Astrocyte (in vitro differentiated cells and primary cell): ENCODE measurements around the gene SREBF1. TPM values are rescaled to one million over a fixed set of nuclear protein-coding genes. Genes with fewer than 3 reads are reported as not detected.

Experiments used
- DNase-seq: peaks from one replicate; pipeline ENCODE4 v3.0.0-alpha.2; 2010; ENCODE audit warnings: low read depth
- FAIRE-seq: peaks from 2 replicates; lab custom pipeline; 2011; peaks lifted over from hg19 to GRCh38; lab: Jason Lieb, UNC
- H2AFZ ChIP-seq: 2 replicates; pipeline ENCODE4 v1.6.0; 2012; ENCODE audit warnings: low read depth, low read length, inconsistent platforms
- H3K27ac ChIP-seq: 2 replicates; pipeline ENCODE4 v1.5.1; 2011; ENCODE audit warnings: low read depth, low read length, inconsistent platforms
- H3K27me3 ChIP-seq: 2 replicates; pipeline ENCODE4 v1.6.0; 2011; ENCODE audit warnings: low read length, inconsistent platforms; ENCODE audit not compliant: insufficient read depth
- H3K36me3 ChIP-seq: 2 replicates; pipeline ENCODE4 v1.5.1; 2011; ENCODE audit warnings: low read length, inconsistent platforms; ENCODE audit not compliant: insufficient read depth
- H3K4me1 ChIP-seq: 2 replicates; pipeline ENCODE4 v1.5.1; 2011; ENCODE audit warnings: low read length, inconsistent platforms; ENCODE audit not compliant: insufficient read depth
- H3K4me2 ChIP-seq: 2 replicates; pipeline ENCODE4 v1.6.0; 2012; ENCODE audit warnings: low read length, inconsistent platforms
- H3K4me3 ChIP-seq: 2 replicates; pipeline ENCODE4 v1.5.1; 2011; ENCODE audit warnings: low read depth, mild to moderate bottlenecking, low read length, inconsistent platforms; ENCODE audit not compliant: insufficient read depth
- H3K79me2 ChIP-seq: 2 replicates; pipeline ENCODE4 v1.6.0; 2012; ENCODE audit warnings: mild to moderate bottlenecking, low read length, inconsistent platforms; ENCODE audit not compliant: insufficient read depth
- H3K9ac ChIP-seq: 2 replicates; pipeline ENCODE4 v1.6.0; 2012; ENCODE audit warnings: mild to moderate bottlenecking, low read length, inconsistent platforms
- H3K9me3 ChIP-seq: 2 replicates; pipeline ENCODE4 v1.5.1; 2012; ENCODE audit warnings: low read depth, mild to moderate bottlenecking, low read length, inconsistent platforms; ENCODE audit not compliant: insufficient read depth
- H4K20me1 ChIP-seq: 2 replicates; pipeline ENCODE4 v1.6.0; 2012; ENCODE audit warnings: low read length, inconsistent platforms; ENCODE audit not compliant: insufficient read depth
- H3K27ac Mint-ChIP-seq: one replicate; pipeline ENCODE4 v1.8.0; 2021; ENCODE audit warnings: mild to moderate bottlenecking, mixed read lengths; ENCODE audit not compliant: unreplicated experiment
- H3K27me3 Mint-ChIP-seq: one replicate; pipeline ENCODE4 v1.8.0; 2021; ENCODE audit warnings: low read depth, mixed read lengths; ENCODE audit not compliant: unreplicated experiment
- H3K36me3 Mint-ChIP-seq: one replicate; pipeline ENCODE4 v1.8.0; 2021; ENCODE audit warnings: low read depth, mixed read lengths; ENCODE audit not compliant: unreplicated experiment
- H3K4me1 Mint-ChIP-seq: one replicate; pipeline ENCODE4 v1.8.0; 2021; ENCODE audit warnings: low read depth, mixed read lengths; ENCODE audit not compliant: unreplicated experiment
- H3K4me3 Mint-ChIP-seq: one replicate; pipeline ENCODE4 v1.8.0; 2021; ENCODE audit warnings: mild to moderate bottlenecking, moderate library complexity, mixed read lengths; ENCODE audit not compliant: unreplicated experiment
- H3K9me3 Mint-ChIP-seq: one replicate; pipeline ENCODE4 v1.8.0; 2021; ENCODE audit warnings: mild to moderate bottlenecking, mixed read lengths; ENCODE audit not compliant: unreplicated experiment
- EZH2 ChIP-seq: IDR thresholded peaks from 2 replicates; pipeline ENCODE4 v1.6.1; 2012; ENCODE audit warnings: mild to moderate bottlenecking, low read length, inconsistent platforms; ENCODE audit not compliant: insufficient read depth
- total RNA-seq: library from RNA; stranded (reverse); gene quantifications from 2 replicates; pipeline ENCODE4 v1.2.1, GENCODE V29; 2021
- TF ChIP-seq, protein P1 (sequence below): IDR thresholded peaks from 2 replicates; pipeline ENCODE4 v1.5.1; 2011; ENCODE audit warnings: low read depth, mild to moderate bottlenecking, inconsistent platforms, low read length, moderate library complexity; ENCODE audit not compliant: insufficient read depth

The SREBF1 gene
- total RNA-seq, 1 donor from 2014 or later = 65.6 TPM

GRCh38 chr17:17818088-17818526 lies 18.7 kb downstream of the SREBF1 start:
- H3K36me3 Mint-ChIP-seq = peaks cover 7% of the 10 kb centered on the region
- no peak overlapping the region for H3K4me3 Mint-ChIP-seq
- Histone ChIP-seq H2AFZ (no peak overlapping the region), H3K4me3 (no peak overlapping the region), H3K4me1 (peaks cover 31% of the 10 kb centered on the region), H3K4me2 (no peak overlapping the region), H3K9ac (no peak overlapping the region), H4K20me1 (peaks cover 92% of the 10 kb centered on the region), H3K27ac (no peak overlapping the region), H3K79me2 (peaks cover 30% of the 10 kb centered on the region), H3K27me3 (no peaks in the 10 kb centered on the region), H3K36me3 (peaks cover 17% of the 10 kb centered on the region), H3K9me3 (no peaks in the 10 kb centered on the region)
- DNase-seq = no peak
- peaks cover 19% of the 10 kb centered on the region for H3K4me1 Mint-ChIP-seq
- TF ChIP-seq, protein P1, sequence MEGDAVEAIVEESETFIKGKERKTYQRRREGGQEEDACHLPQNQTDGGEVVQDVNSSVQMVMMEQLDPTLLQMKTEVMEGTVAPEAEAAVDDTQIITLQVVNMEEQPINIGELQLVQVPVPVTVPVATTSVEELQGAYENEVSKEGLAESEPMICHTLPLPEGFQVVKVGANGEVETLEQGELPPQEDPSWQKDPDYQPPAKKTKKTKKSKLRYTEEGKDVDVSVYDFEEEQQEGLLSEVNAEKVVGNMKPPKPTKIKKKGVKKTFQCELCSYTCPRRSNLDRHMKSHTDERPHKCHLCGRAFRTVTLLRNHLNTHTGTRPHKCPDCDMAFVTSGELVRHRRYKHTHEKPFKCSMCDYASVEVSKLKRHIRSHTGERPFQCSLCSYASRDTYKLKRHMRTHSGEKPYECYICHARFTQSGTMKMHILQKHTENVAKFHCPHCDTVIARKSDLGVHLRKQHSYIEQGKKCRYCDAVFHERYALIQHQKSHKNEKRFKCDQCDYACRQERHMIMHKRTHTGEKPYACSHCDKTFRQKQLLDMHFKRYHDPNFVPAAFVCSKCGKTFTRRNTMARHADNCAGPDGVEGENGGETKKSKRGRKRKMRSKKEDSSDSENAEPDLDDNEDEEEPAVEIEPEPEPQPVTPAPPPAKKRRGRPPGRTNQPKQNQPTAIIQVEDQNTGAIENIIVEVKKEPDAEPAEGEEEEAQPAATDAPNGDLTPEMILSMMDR = no peak
- no peak for TF ChIP-seq EZH2
- H3K27me3 Mint-ChIP-seq = no peaks in the 10 kb centered on the region
- H3K9me3 Mint-ChIP-seq = peaks cover 2% of the 10 kb centered on the region
- no peak for FAIRE-seq
- no peak overlapping the region for H3K27ac Mint-ChIP-seq

DNA sequence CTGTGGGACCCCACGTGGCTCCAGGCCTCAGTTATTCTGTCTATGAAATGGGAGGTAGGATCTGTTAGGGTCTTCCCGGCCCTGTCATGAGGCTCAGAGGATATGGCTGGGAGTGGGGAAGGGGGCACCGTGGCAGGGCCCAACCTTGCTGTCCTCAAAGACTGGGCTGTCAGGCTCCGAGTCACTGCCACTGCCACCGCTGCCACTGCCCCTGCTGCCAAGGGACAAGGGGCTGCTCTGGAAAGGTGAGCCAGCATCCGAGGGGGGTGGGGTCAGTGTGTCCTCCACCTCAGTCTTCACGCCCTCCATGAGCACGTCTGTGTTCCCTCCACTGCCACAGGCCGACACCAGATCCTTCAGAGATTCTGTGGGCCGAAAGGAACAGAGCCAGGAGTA lies 19.2 kb downstream of the SREBF1 start:
- Histone ChIP-seq H3K9ac (no peak overlapping the region), H3K4me1 (peaks cover 26% of the 10 kb centered on the region), H3K27ac (no peak overlapping the region), H3K36me3 (peaks cover 17% of the 10 kb centered on the region), H2AFZ (no peak overlapping the region), H3K4me2 (no peak overlapping the region), H3K79me2 (peaks cover 25% of the 10 kb centered on the region), H3K4me3 (no peak overlapping the region), H3K27me3 (no peaks in the 10 kb centered on the region), H4K20me1 (peaks cover 91% of the 10 kb centered on the region), H3K9me3 (no peaks in the 10 kb centered on the region)
- DNase-seq (no peak), FAIRE-seq (no peak)
- peaks cover 2% of the 10 kb centered on the region for H3K9me3 Mint-ChIP-seq
- H3K4me3 Mint-ChIP-seq = no peak overlapping the region
- no peaks in the 10 kb centered on the region for H3K27me3 Mint-ChIP-seq
- TF ChIP-seq EZH2 = no peak
- TF ChIP-seq, protein P1 = no peak
- H3K36me3 Mint-ChIP-seq = peaks cover 7% of the 10 kb centered on the region
- no peak overlapping the region for H3K27ac Mint-ChIP-seq
- peaks cover 18% of the 10 kb centered on the region for H3K4me1 Mint-ChIP-seq

GRCh38 chr17:17816831-17817551 lies 19.8 kb downstream of the SREBF1 start:
- peaks cover 91% of the 10 kb centered on the region for H4K20me1 ChIP-seq
- H3K4me3 ChIP-seq = no peak overlapping the region
- H3K79me2 ChIP-seq = peaks cover 20% of the 10 kb centered on the region
- peaks cover 24% of the 10 kb centered on the region for H3K4me1 ChIP-seq
- Mint-ChIP-seq H3K9me3 (peaks cover 2% of the 10 kb centered on the region), H3K4me3 (no peak overlapping the region), H3K27ac (no peak overlapping the region), H3K27me3 (no peaks in the 10 kb centered on the region), H3K4me1 (peaks cover 19% of the 10 kb centered on the region), H3K36me3 (peaks cover 7% of the 10 kb centered on the region)
- peaks cover 17% of the 10 kb centered on the region for H3K36me3 ChIP-seq
- H3K9ac ChIP-seq = no peak overlapping the region
- H3K27me3 ChIP-seq = no peaks in the 10 kb centered on the region
- TF ChIP-seq, protein P1 = no peak
- TF ChIP-seq EZH2 = no peak
- no peak overlapping the region for H3K4me2 ChIP-seq
- DNase-seq (no peak), FAIRE-seq (no peak)
- H3K27ac ChIP-seq = no peak overlapping the region
- no peak overlapping the region for H2AFZ ChIP-seq
- H3K9me3 ChIP-seq = no peaks in the 10 kb centered on the region
